Parathyroid adenoma (tissue), 2 donors: ENCODE measurements around the gene ZNF638.

Source experiments
- H2AFZ ChIP-seq: fragments of 300-600 bp; sonication (generic); one replicate; pipeline ENCODE4 v1.7.0; 2017; ENCODE audit warnings: antibody characterized with exemption, mild to moderate bottlenecking
- H3K27ac ChIP-seq: fragments of 300-600 bp; sonication (generic); one replicate; pipeline ENCODE4 v1.7.0; 2017
- H3K27me3 ChIP-seq: fragments of 300-600 bp; sonication (generic); one replicate; pipeline ENCODE4 v1.7.0; 2017; ENCODE audit warnings: low read length; ENCODE audit not compliant: control insufficient read depth, insufficient read depth
- H3K36me3 ChIP-seq: fragments of 300-600 bp; sonication (generic); one replicate; pipeline ENCODE4 v1.7.0; 2017; ENCODE audit warnings: low read length; ENCODE audit not compliant: control insufficient read depth, insufficient read depth
- H3K4me1 ChIP-seq: fragments of 300-600 bp; sonication (generic); one replicate; pipeline ENCODE4 v1.7.0; 2017; ENCODE audit warnings: control low read depth
- H3K4me2 ChIP-seq: fragments of 300-600 bp; sonication (generic); one replicate; pipeline ENCODE4 v1.7.0; 2017; ENCODE audit warnings: low read length
- H3K4me3 ChIP-seq: fragments of 300-600 bp; sonication (generic); one replicate; pipeline ENCODE4 v1.7.0; 2017; ENCODE audit warnings: low read depth, low read length
- H3K79me2 ChIP-seq: fragments of 300-600 bp; sonication (generic); one replicate; pipeline ENCODE4 v1.7.0; 2017; ENCODE audit warnings: control low read depth
- H3K9ac ChIP-seq: fragments of 300-600 bp; sonication (generic); one replicate; pipeline ENCODE4 v1.7.0; 2017; ENCODE audit warnings: mild to moderate bottlenecking
- H3K9me3 ChIP-seq: fragments of 300-600 bp; sonication (generic); one replicate; pipeline ENCODE4 v1.7.0; 2017; ENCODE audit warnings: low read length; ENCODE audit not compliant: control insufficient read depth
- CTCF ChIP-seq: fragments of 300-600 bp; sonication (generic); IDR thresholded peaks from one replicate; pipeline ENCODE4 v1.7.0; 2017; ENCODE audit warnings: antibody characterized with exemption, mild to moderate bottlenecking
- donor health status: primary hyperparathyroidism.

ZNF638 gene

DNA sequence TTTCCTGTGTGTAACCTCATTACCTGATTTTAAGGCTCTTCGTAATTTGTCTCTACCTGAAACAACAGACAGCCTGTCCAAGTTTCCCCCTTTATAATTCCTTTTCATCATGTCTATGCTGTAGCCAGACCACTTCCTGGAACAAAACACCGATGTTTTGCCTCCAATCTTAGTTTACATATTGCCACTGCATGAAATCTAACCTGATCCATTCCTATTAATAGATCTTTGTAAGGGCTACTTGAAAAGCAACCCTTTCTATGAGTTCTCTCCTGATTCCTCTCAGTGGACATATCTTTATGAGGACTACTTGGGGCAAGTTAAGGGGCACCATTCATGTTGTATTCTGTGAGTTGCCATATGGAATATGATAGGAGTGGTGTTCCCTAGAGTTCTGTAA is 30.9 kb downstream of the ZNF638 start:
- H3K27ac ChIP-seq: no peak overlapping the region
- H3K9ac ChIP-seq: no peak overlapping the region
- peaks cover 21% of the 10 kb centered on the region for H3K79me2 ChIP-seq
- H3K4me1 ChIP-seq: peaks cover 4% of the 10 kb centered on the region
- H3K9me3 ChIP-seq: no peaks in the 10 kb centered on the region
- H3K36me3 ChIP-seq: no peaks in the 10 kb centered on the region
- TF ChIP-seq CTCF: no peak
- no peak overlapping the region for H2AFZ ChIP-seq
- H3K4me2 ChIP-seq: no peak overlapping the region
- no peaks in the 10 kb centered on the region for H3K27me3 ChIP-seq
- no peak overlapping the region for H3K4me3 ChIP-seq

GRCh38 chr2:71370015-71370414 is 38.4 kb downstream of the ZNF638 start:
- no peak overlapping the region for H3K4me3 ChIP-seq
- no peak overlapping the region for H2AFZ ChIP-seq
- no peaks in the 10 kb centered on the region for H3K36me3 ChIP-seq
- peaks cover 4% of the 10 kb centered on the region for H3K4me1 ChIP-seq
- no peak for TF ChIP-seq CTCF
- H3K9me3 ChIP-seq: no peaks in the 10 kb centered on the region
- H3K9ac ChIP-seq: no peak overlapping the region
- H3K27me3 ChIP-seq: no peaks in the 10 kb centered on the region
- H3K27ac ChIP-seq: no peak overlapping the region
- peaks cover 23% of the 10 kb centered on the region for H3K79me2 ChIP-seq
- H3K4me2 ChIP-seq: no peak overlapping the region

- H3K36me3 ChIP-seq: no peaks in the 10 kb centered on the region
- H3K4me3 ChIP-seq: no peak overlapping the region
- no peak overlapping the region for H3K27ac ChIP-seq
- H3K27me3 ChIP-seq: no peaks in the 10 kb centered on the region
- no peak overlapping the region for H3K9ac ChIP-seq
- no peak overlapping the region for H3K4me2 ChIP-seq
- no peaks in the 10 kb centered on the region for H3K9me3 ChIP-seq
- no peak overlapping the region for H2AFZ ChIP-seq
- H3K79me2 ChIP-seq: peaks cover 22% of the 10 kb centered on the region
- H3K4me1 ChIP-seq: peaks cover 4% of the 10 kb centered on the region
- no peak for TF ChIP-seq CTCF
Measured at GRCh38 chr2:71372042-71372441, 40.5 kb downstream of the ZNF638 start.

- Histone ChIP-seq H3K4me2 (no peak overlapping the region), H3K4me3 (no peak overlapping the region), H3K27ac (no peak overlapping the region), H3K9me3 (no peaks in the 10 kb centered on the region), H3K27me3 (no peaks in the 10 kb centered on the region), H3K9ac (no peak overlapping the region), H3K79me2 (peaks cover 9% of the 10 kb centered on the region), H2AFZ (no peak overlapping the region), H3K4me1 (no peaks in the 10 kb centered on the region), H3K36me3 (no peaks in the 10 kb centered on the region)
- TF ChIP-seq CTCF: no peak
Measured at GRCh38 chr2:71379086-71379485, 47.5 kb downstream of the ZNF638 start.

DNA sequence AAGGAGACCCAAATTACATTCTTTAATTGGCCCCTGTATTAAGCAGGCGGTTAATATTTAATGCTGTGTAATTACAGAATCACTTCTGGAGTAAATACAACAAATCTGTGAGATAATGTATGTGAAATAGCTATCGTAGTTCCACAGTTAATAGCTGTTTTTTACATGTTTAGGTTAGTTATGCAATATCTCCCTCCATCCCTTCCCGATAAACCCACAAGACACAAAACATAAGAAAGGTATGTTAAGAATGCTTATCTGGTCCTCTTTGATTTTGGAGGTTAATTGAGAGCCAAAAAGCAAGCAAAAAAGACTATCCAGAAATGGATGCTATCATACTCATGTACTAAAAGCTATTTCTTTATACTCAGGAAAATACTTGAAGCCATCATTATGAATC is 49.1 kb downstream of the ZNF638 start:
- Histone ChIP-seq H3K9me3 (no peaks in the 10 kb centered on the region), H3K4me2 (no peak overlapping the region), H2AFZ (no peak overlapping the region), H3K4me1 (no peaks in the 10 kb centered on the region), H3K79me2 (peaks cover 13% of the 10 kb centered on the region), H3K36me3 (no peaks in the 10 kb centered on the region), H3K27me3 (no peaks in the 10 kb centered on the region), H3K4me3 (no peak overlapping the region), H3K27ac (no peak overlapping the region), H3K9ac (no peak overlapping the region)
- TF ChIP-seq CTCF: no peak
